KOPT-K1 (cell line): Measurements from ENCODE around the gene SUMO4.

Experiments used
- H3K27ac ChIP-seq: fragments of 200-600 bp; sonication (generic); 2 replicates; pipeline ENCODE4 v1.5.1; 2016; ENCODE audit warnings: antibody characterized with exemption, mild to moderate bottlenecking, low read depth, low read length; ENCODE audit not compliant: poor library complexity, severe bottlenecking
- H3K36me3 ChIP-seq: fragments of 200-600 bp; sonication (generic); 2 replicates; pipeline ENCODE4 v1.5.1; 2017; ENCODE audit warnings: antibody characterized with exemption, mild to moderate bottlenecking, low read length, moderate library complexity; ENCODE audit not compliant: insufficient read depth
- H3K9me3 ChIP-seq: fragments of 200-600 bp; sonication (generic); 2 replicates; pipeline ENCODE4 v1.5.1; 2017; ENCODE audit warnings: antibody characterized with exemption, low read length, mild to moderate bottlenecking; ENCODE audit not compliant: insufficient read depth, poor library complexity, severe bottlenecking

SUMO4 gene

DNA sequence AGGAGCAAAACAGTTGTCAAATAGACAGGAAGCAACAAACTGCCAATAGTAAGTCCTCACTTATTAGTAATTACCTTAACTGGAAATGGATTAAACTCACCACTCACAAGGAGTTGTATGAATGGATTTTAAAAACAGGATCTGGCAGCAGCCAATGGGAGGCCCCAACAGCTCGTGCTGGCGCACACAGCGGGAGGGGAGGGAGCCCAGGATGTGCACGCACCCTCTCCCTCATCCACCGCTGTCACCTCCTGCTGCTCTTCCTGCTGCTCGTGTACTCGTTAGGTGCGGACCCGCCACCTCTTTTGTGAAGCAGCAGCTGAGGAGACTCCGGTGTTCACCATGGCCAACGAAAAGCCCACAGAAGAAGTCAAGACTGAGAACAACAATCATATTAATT lies at the start of gene SUMO4:
SUMO4 (plus strand) TSS at position 213 of the 400 bp plus-strand sequence; CDS start at position 343, 130 bp downstream.
- peaks cover 81% of the 10 kb centered on the region for H3K36me3 ChIP-seq
- no peak within 1 kb of the TSS for H3K27ac ChIP-seq
- no peaks in the 10 kb centered on the region for H3K9me3 ChIP-seq

DNA sequence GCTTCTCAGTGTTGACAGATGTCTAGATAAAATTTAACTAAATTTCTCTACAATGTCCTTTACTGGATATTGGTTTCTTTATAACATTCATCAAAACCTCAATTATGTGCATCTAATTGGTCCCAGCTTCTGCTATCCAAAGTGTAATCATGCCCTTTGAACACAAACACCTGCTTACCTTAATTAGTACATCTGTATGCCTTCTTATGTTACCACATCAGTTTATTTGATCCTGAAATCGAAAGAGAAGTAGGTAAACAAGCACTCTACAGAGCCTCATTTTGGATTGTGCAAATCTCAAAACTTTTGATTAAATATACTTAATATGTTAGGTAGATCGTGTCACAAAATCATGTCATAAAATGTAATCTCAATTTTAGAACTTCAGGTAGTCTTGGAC lies 46.1 kb upstream of the SUMO4 start:
- H3K27ac ChIP-seq, result no peak overlapping the region
- H3K9me3 ChIP-seq, result no peaks in the 10 kb centered on the region

DNA sequence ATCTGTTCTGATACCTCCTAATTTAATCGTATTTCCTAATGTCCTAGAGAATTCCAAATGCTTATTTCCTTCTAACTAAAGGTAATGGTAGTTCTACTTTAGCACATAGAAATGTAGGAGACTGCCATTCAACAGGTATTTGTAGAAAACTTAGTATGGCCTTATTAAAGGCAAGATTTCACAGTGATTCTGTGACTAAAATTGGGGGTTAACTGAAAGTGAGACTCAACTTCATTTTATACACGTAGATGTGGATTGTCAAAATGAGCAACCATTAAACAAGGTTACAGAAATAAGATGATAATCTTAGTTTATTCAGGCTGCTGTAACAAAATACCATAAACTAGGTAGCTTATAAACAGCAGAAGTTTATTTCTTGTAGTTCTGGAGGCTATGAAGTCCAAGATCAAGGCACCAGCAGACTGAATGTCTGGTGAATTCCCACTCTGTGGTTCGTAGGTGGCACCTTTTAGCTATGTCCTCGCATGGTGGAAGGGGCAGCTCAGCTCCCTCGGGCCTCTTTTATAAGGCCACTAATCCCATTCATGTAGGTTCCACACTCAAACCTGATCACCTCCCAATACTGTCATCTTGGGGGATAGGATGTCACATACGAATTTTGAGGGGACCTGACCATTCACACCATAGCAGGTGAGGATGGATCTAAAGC lies 43.8 kb upstream of the SUMO4 start:
- Histone ChIP-seq H3K9me3 (no peaks in the 10 kb centered on the region), H3K36me3 (no peaks in the 10 kb centered on the region; the same call in 1 of the 2 replicates), H3K27ac (no peak overlapping the region)

More for the DNA sequence above, 46.1 kb upstream of the SUMO4 start:
- no peaks in the 10 kb centered on the region for H3K36me3 ChIP-seq

DNA sequence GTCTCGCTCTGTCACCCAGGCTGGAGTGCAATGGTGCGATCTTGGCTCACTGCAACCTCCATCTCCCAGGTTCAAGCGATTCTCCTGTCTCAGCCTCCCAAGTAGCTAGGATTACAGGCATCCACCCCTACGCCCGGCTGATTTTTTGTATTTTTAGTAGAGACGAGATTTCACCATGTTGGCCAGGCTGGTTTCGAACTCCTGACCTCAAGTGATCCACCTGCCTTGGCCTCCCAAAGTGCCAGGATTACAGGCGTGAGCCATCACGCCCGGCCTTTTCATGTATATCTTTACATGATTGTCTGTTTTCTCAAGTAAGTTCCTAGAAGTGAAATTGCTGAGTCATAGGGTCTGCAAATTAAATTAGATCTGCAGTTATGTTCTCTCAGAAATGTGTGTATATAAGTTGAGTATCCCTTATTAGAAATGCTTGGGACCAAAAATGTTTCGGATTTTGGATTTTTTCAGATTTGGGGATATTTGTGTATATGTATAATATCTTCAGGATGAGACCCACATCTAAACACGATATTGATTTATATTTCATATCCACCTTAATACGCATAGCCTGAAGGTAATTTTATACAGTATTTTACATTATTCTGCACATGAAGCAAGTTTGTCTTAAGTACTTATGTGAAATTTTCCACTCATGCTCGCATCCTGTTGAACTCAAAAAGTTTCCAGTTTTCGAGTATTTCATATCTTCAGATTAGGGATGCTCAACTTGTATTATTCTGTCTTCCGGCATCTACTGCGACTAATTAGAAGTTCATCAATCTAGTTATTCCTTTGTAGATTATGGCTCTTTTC lies 42.1 kb upstream of the SUMO4 start:
- Histone ChIP-seq H3K36me3 (no peaks in the 10 kb centered on the region; the same call in 1 of the 2 replicates), H3K27ac (no peak overlapping the region), H3K9me3 (peaks cover 3% of the 10 kb centered on the region)

DNA sequence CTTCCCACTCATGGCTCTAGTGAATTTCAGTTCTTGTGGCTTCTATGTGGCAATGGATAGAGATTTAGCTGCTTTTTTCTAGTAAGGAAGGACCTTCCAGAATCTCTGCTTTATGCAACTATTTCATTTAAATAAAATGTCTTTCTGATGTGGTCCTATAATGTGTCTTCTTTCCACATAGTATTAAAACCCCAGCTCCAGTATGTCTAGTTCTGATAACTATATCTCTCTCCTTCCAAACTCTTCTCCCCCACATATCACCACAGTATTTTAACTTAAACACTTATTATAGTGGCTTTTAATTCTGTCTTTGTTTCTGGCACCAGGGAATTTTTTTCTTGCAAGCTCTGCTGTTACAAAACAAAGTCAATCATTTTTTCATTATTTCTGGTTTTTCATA lies 40.6 kb upstream of the SUMO4 start:
- Histone ChIP-seq H3K27ac (no peak overlapping the region), H3K9me3 (peaks cover 3% of the 10 kb centered on the region), H3K36me3 (no peaks in the 10 kb centered on the region; the same call in 1 of the 2 replicates)

DNA sequence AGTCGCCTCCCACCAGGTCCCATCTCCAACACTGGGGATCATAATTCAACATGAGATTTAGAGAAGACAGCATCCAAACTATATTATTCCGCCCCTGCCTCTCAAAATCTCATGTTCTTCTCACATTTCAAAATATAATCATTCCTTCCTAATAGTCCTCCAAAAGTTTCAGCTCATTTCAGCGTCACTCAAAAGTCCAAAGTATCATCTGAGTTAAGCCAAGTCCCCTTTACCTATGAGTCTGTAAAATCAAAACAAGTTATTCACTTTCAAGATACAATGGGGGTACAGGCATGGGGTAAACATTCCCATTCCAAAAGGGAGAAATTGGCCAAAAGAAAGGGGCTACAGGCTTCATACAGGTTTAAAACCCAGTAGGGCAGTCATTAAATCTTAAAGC lies 39.5 kb upstream of the SUMO4 start:
- Histone ChIP-seq H3K27ac (no peak overlapping the region), H3K9me3 (peaks cover 3% of the 10 kb centered on the region), H3K36me3 (no peaks in the 10 kb centered on the region; the same call in 1 of the 2 replicates)

DNA sequence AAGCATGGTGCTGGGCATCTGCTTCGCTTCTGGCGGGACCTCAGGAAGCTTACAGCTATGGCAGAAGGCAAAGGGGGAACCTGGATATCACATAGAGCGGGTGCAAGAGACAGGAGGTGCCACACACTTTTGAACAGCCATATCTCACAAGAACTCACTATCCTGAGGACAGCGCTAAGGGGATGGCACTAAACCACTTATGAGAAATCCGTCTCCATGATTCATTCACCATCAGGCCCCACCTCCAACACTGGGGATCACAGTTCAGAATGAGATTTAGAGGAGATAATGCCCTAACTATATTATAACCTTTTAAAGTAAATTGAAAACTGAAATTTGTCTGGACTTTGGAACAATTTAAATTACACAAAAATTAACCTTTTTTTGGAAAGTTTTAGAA lies 37.8 kb upstream of the SUMO4 start:
- no peaks in the 10 kb centered on the region; the same call in 1 of the 2 replicates for H3K36me3 ChIP-seq
- H3K9me3 ChIP-seq, result peaks cover 3% of the 10 kb centered on the region
- H3K27ac ChIP-seq, result no peak overlapping the region

DNA sequence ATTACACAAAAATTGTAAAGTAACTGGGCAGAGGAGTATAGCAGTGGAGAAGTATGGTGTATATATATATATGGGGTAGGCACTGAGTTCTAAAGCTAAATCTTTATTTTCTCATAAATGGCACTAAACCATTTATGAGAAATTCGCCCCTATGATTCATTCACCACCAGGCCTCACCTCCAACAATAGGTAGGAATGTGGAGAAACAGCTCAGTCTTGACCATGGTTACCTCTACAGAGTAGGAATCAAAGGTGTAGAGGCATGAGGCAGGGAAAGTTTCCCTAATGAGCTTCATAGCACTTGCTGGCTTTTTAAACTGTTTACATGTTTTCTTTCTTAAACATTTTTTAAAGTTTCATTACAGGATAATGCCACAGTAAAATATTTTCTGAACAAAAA lies 36.9 kb upstream of the SUMO4 start:
- H3K9me3 ChIP-seq, result peaks cover 3% of the 10 kb centered on the region
- H3K27ac ChIP-seq, result no peak overlapping the region
- no peaks in the 10 kb centered on the region; the same call in 1 of the 2 replicates for H3K36me3 ChIP-seq

DNA sequence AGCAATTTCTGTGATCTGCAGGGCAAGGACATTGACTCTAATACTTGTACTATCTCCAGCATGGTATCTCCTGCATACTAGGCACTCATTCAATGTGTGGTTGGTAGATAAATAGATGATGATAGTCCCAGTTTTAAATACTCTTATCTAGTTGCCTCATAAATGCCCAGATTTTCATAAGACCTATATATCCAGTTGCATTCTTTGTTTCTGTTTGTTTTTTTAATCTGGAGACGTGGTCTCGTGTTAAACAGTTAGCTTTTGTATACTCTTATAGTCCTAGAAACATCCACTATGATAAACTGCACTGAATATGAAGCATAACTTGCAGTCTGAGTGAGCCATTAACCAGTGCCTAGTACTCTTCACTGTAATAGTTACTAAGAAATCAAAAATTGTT lies 35.5 kb upstream of the SUMO4 start:
- no peak overlapping the region for H3K27ac ChIP-seq
- peaks cover 3% of the 10 kb centered on the region for H3K9me3 ChIP-seq
- H3K36me3 ChIP-seq, result no peaks in the 10 kb centered on the region; the same call in 1 of the 2 replicates

DNA sequence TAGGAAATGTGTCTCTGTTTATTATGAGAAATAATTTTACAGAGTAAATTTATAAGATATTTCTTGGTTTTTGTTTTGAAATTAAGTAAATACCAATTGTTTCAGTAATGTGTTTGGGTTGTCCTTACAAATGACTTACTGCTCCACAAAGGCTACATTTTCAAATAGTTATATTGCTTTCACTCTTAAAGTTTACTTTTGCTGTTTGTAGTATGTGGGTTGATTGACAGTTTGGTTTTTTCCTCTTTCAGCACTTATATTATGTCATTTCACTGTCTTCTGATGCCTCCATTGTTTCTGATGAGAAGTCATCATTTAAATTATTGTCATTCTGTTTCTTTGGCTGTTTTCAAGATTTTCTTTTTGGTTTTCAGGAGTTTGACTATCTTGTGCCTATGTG lies 34.9 kb upstream of the SUMO4 start:
- peaks cover 3% of the 10 kb centered on the region for H3K9me3 ChIP-seq

DNA sequence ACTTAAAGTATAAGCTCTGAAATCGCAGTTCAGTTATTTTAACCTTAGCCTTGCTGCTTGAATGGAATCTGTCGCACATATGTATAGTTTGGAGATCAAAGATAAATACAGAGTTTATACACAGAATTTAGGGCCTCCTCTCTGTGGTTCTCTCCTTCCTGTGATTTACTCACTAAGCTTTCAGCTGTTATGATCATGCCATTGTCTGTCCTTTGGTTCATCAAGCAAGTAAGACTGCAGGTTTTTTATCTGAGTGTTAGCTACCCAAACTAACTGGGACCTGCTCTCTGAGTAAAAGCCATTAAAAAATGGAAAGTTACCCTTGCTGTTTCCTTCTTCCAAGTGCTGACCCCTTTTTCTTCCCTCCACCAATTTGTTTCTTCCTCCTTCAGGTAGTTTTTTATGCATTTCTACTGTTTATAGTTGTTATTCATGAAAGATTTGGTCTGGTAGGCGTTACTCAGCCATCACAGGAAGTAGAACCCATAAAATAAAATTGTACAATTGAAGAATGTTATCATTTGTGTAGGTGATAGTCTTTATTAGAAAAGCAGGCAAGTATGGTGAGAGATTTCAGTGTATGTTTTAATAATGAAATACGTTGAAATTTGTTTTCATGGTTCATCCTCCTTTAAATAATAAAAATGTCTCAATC lies 33.7 kb upstream of the SUMO4 start:
- Histone ChIP-seq H3K27ac (peak overlapping the region; percentile 47), H3K36me3 (peaks cover 9% of the 10 kb centered on the region; the same call in 1 of the 2 replicates), H3K9me3 (peaks cover 2% of the 10 kb centered on the region)

More for the DNA sequence above, 34.9 kb upstream of the SUMO4 start:
- Histone ChIP-seq H3K27ac (no peak overlapping the region), H3K36me3 (no peaks in the 10 kb centered on the region; the same call in 1 of the 2 replicates)

DNA sequence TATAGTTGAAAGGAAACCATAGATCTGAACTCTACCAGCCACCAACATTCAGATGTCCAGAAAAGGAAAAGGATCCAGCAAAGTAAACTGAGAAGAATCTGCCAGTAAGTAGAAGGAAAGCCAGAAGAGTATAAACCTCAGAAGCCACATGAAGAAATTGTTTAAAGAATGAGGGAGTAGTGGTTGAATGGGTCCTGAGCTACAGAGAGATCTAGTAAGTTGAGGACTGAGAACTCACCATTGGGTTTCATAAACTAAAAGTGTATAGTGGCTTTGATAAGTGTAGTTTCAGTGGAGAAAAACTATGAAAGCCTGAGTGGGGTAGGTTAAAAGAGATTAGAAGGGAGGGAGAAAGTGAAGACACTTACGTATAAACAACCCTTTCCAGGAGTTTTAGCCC lies 32.0 kb upstream of the SUMO4 start:
- Histone ChIP-seq H3K36me3 (peaks cover 11% of the 10 kb centered on the region; the same call in 1 of the 2 replicates), H3K9me3 (no peaks in the 10 kb centered on the region), H3K27ac (peak overlapping the region; percentile 10)

DNA sequence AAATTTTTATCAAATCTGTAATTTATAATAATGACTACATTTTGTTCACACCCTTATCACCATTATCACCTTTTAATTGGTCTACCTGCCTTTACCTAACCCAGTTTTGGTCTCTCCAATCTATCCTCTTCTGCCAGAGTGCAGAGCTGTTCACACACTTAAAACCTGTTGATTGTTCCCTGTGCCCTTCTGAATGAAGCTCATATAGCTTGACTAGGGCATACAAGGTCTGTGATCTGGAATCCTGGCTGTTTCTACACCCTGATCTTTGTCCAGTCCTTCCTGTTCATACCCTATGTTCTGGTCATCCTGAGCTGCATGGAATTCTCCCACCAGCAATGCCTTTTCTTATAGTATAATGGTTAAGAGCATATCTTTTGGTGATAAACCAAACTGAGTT lies 28.9 kb upstream of the SUMO4 start:
- no peak overlapping the region for H3K27ac ChIP-seq
- no peaks in the 10 kb centered on the region for H3K9me3 ChIP-seq
- peaks cover 28% of the 10 kb centered on the region for H3K36me3 ChIP-seq

DNA sequence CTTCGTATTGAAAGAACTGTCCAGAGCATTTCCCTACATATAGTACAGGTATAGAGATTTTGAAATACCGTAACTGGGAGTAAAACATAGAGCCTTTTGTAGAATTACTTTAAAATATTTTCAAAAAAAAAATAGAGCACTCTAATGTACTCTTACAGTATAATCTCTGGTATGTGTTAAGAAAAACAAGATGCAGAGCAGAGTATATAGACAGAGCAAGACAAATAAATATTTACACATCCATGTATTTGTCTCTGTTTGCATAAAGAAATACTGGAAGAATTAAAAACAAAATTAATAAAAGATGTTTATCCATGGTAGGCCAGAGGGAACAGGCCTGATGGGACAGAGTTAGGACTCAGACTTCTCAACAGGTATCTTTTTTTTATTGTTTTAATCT lies 28.0 kb upstream of the SUMO4 start:
- peaks cover 28% of the 10 kb centered on the region for H3K36me3 ChIP-seq
- no peaks in the 10 kb centered on the region for H3K9me3 ChIP-seq
- no peak overlapping the region for H3K27ac ChIP-seq

DNA sequence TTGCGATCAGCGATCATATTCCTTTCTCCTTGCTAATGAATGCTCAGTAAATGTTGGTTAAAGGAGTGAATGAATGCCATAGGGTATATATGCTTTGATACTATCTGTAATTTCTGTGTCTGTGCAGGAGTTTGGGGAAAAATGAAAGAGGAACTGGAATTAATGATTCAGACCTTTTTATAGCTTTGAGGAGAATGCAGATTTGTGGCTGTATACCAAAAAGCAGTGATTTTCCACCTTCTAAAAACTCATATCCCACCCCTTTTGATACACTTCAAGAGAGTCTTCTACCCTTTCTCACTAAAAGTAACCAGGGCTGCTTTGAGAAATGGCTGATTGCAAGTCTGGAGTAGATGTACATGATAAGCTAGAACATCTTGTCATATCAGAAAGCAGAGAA lies 26.6 kb upstream of the SUMO4 start:
- Histone ChIP-seq H3K27ac (no peak overlapping the region), H3K36me3 (peaks cover 35% of the 10 kb centered on the region), H3K9me3 (no peaks in the 10 kb centered on the region)
